Bronchial epithelial cell (primary cell): ENCODE measurements around the gene SLFN5. TPM values are rescaled to one million over a fixed set of nuclear protein-coding genes. Genes with fewer than 3 reads are reported as not detected.
"Not testable (repeated sequence)": the region's sequence is repeated elsewhere in the genome, so short reads cannot be mapped to it uniquely, and the experiment has no call there.

Experiments used
- DNase-seq: peaks from one replicate; pipeline ENCODE4 v3.0.0-alpha.2; 2010; ENCODE audit warnings: low read depth
- FAIRE-seq: peaks from 2 replicates; lab custom pipeline; 2011; peaks lifted over from hg19 to GRCh38; lab: Jason Lieb, UNC
- H3K27me3 ChIP-seq: 2 replicates; pipeline ENCODE4 v1.5.1; 2011; ENCODE audit warnings: low read length; ENCODE audit not compliant: control insufficient read depth, insufficient read depth
- H3K36me3 ChIP-seq: 2 replicates; pipeline ENCODE4 v1.5.1; 2011; ENCODE audit warnings: low read length; ENCODE audit not compliant: control insufficient read depth, insufficient read depth
- H3K4me3 ChIP-seq: 2 replicates; pipeline ENCODE4 v1.5.1; 2011; ENCODE audit warnings: mild to moderate bottlenecking, low read depth, low read length, control low read depth
- total RNA-seq: library from RNA; depleted of rRNA; stranded (reverse); fragments of >200 nt; gene quantifications from 2 replicates; pipeline ENCODE4 v1.2.1, GENCODE V29; 2014
- TF ChIP-seq, protein P1 (sequence below): IDR thresholded peaks from 2 replicates; pipeline ENCODE4 v1.5.1; 2011; ENCODE audit warnings: mild to moderate bottlenecking, moderate library complexity, low read length, control low read depth, inconsistent platforms; ENCODE audit not compliant: insufficient read depth, severe bottlenecking

Gene SLFN5
- total RNA-seq, 1 donor from 2014 or later: 104 TPM

DNA sequence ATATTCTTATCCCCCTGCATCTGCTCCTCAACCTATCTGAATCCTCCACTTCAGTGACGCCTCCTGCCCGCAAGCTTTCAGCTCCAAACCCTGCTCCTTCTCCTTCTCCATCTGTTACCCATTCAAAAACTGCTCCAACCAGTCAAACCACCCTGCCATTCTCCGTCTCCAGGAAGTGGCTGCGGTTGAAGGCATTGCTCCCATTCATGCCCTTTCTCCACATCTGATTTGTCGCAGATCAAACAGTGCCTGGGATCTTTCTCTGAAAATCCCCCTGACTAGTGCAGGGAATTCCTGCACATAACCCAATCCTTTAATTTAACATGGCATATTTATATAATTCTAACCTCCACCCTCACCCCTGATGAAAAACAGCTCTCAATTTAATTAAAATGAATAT, 56.3 kb downstream of the SLFN5 start:
- no peaks in the 10 kb centered on the region for H3K36me3 ChIP-seq
- DNase-seq (peak; percentile 87), FAIRE-seq (no peak)
- TF ChIP-seq, protein P1, sequence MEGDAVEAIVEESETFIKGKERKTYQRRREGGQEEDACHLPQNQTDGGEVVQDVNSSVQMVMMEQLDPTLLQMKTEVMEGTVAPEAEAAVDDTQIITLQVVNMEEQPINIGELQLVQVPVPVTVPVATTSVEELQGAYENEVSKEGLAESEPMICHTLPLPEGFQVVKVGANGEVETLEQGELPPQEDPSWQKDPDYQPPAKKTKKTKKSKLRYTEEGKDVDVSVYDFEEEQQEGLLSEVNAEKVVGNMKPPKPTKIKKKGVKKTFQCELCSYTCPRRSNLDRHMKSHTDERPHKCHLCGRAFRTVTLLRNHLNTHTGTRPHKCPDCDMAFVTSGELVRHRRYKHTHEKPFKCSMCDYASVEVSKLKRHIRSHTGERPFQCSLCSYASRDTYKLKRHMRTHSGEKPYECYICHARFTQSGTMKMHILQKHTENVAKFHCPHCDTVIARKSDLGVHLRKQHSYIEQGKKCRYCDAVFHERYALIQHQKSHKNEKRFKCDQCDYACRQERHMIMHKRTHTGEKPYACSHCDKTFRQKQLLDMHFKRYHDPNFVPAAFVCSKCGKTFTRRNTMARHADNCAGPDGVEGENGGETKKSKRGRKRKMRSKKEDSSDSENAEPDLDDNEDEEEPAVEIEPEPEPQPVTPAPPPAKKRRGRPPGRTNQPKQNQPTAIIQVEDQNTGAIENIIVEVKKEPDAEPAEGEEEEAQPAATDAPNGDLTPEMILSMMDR: no peak
- no peak overlapping the region for H3K4me3 ChIP-seq
- no peaks in the 10 kb centered on the region for H3K27me3 ChIP-seq

GRCh38 chr17:35309345-35309744, 66.5 kb downstream of the SLFN5 start:
- H3K4me3 ChIP-seq, FAIRE-seq: not testable (repeated sequence)

GRCh38 chr17:35312346-35312745, 69.5 kb downstream of the SLFN5 start:
- no peak for FAIRE-seq
- Histone ChIP-seq H3K36me3 (no peaks in the 10 kb centered on the region), H3K4me3 (no peak overlapping the region), H3K27me3 (no peaks in the 10 kb centered on the region)
- TF ChIP-seq, protein P1: no peak
- DNase-seq: no peak

More at GRCh38 chr17:35309345-35309744, 66.5 kb downstream of the SLFN5 start:
- DNase-seq, H3K27me3 ChIP-seq, H3K36me3 ChIP-seq: not testable (repeated sequence)

- FAIRE-seq (peak; percentile 85), DNase-seq (peak; percentile 61)
- Histone ChIP-seq H3K4me3 (no peak overlapping the region), H3K36me3 (no peaks in the 10 kb centered on the region), H3K27me3 (no peaks in the 10 kb centered on the region)
- TF ChIP-seq, protein P1: peak; percentile 72
Measured at GRCh38 chr17:35312790-35313711, 70.2 kb downstream of the SLFN5 start.

GRCh38 chr17:35313875-35314409, 71.1 kb downstream of the SLFN5 start:
- no peaks in the 10 kb centered on the region for H3K27me3 ChIP-seq
- TF ChIP-seq, protein P1: no peak
- FAIRE-seq (no peak), DNase-seq (no peak)
- H3K4me3 ChIP-seq: no peak overlapping the region
- no peaks in the 10 kb centered on the region for H3K36me3 ChIP-seq
